Tibial nerve (tissue), 4 donors: ENCODE data around the gene THSD7B. TPM values are rescaled to one million over a fixed set of nuclear protein-coding genes. Genes with fewer than 3 reads are reported as not detected.

Source experiments
- DNase-seq, 2 donors: peaks; one replicate each; pipeline ENCODE4 v3.0.0-alpha.2; 2019; ENCODE audit warnings: low spot score in 2 of 2
- H3K27ac ChIP-seq, 4 donors: fragments of 200-600 bp; sonication (generic) in 3 of 4; one replicate each; pipeline ENCODE4 v1.5.1; 2017 to 2019; ENCODE audit warnings: mild to moderate bottlenecking in 1 of 4
- H3K27me3 ChIP-seq, 2 donors: fragments of 200-600 bp; sonication (generic) in 1 of 2; one replicate each; pipeline versions ENCODE4 v1.5.1 to v1.6.0; 2017 to 2019
- H3K36me3 ChIP-seq, 3 donors: fragments of 200-600 bp; sonication (generic); one replicate each; pipeline ENCODE4 v1.5.1; 2018 to 2019
- H3K4me1 ChIP-seq, 4 donors: fragments of 200-600 bp; sonication (generic) in 3 of 4; one replicate each; pipeline ENCODE4 v1.5.1; 2017 to 2019
- H3K4me3 ChIP-seq, 4 donors: fragments of 200-600 bp; sonication (generic) in 3 of 4; one replicate each; pipeline ENCODE4 v1.5.1; 2017 to 2019; ENCODE audit warnings: mild to moderate bottlenecking in 1 of 4, moderate library complexity in 1 of 4
- H3K9me3 ChIP-seq, 4 donors: fragments of 200-600 bp; sonication (generic) in 3 of 4; one replicate each; pipeline ENCODE4 v1.5.1; 2017 to 2019
- CTCF ChIP-seq, 5 experiments: fragments of 200-600 bp in 3 of 5; fragments of 450-650 bp in 2 of 5; sonication (generic) in 3 of 5; IDR thresholded peaks; one replicate each; pipeline ENCODE4 v1.5.1; 2016 to 2019; ENCODE audit warnings: antibody characterized with exemption in 5 of 5, mild to moderate bottlenecking in 3 of 5, moderate library complexity in 2 of 5
- EP300 ChIP-seq, 2 donors: sonication (generic); formaldehyde crosslinking; IDR thresholded peaks; one replicate each; pipeline ENCODE4 v1.6.1; 2017; ENCODE audit warnings: antibody characterized with exemption in 2 of 2, mild to moderate bottlenecking in 1 of 2
- POLR2A ChIP-seq, 2 donors: fragments of 450-650 bp; IDR thresholded peaks; one replicate each; pipeline ENCODE4 v1.6.1; 2017; ENCODE audit warnings: antibody characterized with exemption in 2 of 2, mild to moderate bottlenecking in 2 of 2, moderate library complexity in 2 of 2
- WGBS, 2 donors: methylation state at CpG; one replicate each; pipeline ENCODE4 v1.1.5; 2018; 5-methylcytosine and 5-hydroxymethylcytosine counted together
- total RNA-seq, 4 donors: library from RNA; depleted of rRNA; stranded (reverse); fragments of >200 nt; gene quantifications; one replicate each; pipeline ENCODE4 v1.1.0, GENCODE V29; 2016

Gene THSD7B
- total RNA-seq, 4 donors from 2014 or later, result 1.5 to 13.8 (median 6.7) TPM

- Histone ChIP-seq H3K4me1 (no peaks in the 10 kb centered on the region), H3K36me3 (no peaks in the 10 kb centered on the region), H3K27ac (no peak overlapping the region), H3K9me3 (no peaks in the 10 kb centered on the region), H3K4me3 (no peak overlapping the region), H3K27me3 (no peaks in the 10 kb centered on the region)
- TF ChIP-seq EP300 (IDR thresholded peaks at IDR 0.05), result no peak
- no peak for TF ChIP-seq POLR2A (IDR thresholded peaks at IDR 0.05)
- TF ChIP-seq CTCF (IDR thresholded peaks at IDR 0.05), result no peak
- no peak for DNase-seq
Measured at GRCh38 chr2:137252934-137253333, 487.6 kb downstream of the THSD7B start.

DNA sequence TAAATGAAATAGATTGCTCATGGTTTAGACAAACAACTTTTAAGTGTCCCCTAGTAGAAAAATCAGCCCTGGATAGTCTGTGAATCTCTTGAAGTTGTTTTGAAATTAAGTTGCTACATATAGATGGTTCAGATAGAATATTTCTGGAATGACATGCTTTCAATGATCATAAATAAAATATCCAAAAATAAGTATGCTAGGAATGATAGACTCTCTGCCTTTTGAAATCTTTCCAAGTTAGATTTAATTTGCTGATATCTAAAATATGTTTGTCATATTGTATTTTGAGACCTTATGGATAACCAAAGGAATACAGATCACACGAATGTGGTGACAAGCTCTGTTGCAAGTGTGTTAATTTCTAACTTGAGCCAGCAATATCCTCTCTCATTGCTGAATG, 488.7 kb downstream of the THSD7B start:
- Histone ChIP-seq H3K27ac (no peak overlapping the region), H3K36me3 (no peaks in the 10 kb centered on the region), H3K4me1 (no peaks in the 10 kb centered on the region), H3K9me3 (no peaks in the 10 kb centered on the region), H3K27me3 (no peaks in the 10 kb centered on the region), H3K4me3 (no peak overlapping the region)
- no peak for TF ChIP-seq EP300 (IDR thresholded peaks at IDR 0.05)
- TF ChIP-seq POLR2A (IDR thresholded peaks at IDR 0.05), result no peak
- TF ChIP-seq CTCF (IDR thresholded peaks at IDR 0.05), result no peak
- 50 to 58% methylated on average over 1 of the region's 1 CpG for whole genome bisulfite sequencing, 2 donors
- DNase-seq, result no peak

- H3K4me3 ChIP-seq, result no peak overlapping the region
- no peaks in the 10 kb centered on the region for H3K9me3 ChIP-seq
- 53 to 75% methylated on average over 2 of the region's 2 CpGs for WGBS, 2 donors
- TF ChIP-seq CTCF (IDR thresholded peaks at IDR 0.05) (no peak), EP300 (IDR thresholded peaks at IDR 0.05) (no peak), POLR2A (IDR thresholded peaks at IDR 0.05) (no peak)
- no peak overlapping the region for H3K27ac ChIP-seq
- H3K4me1 ChIP-seq, result no peaks in the 10 kb centered on the region
- DNase-seq, result no peak
- no peaks in the 10 kb centered on the region for H3K27me3 ChIP-seq
- H3K36me3 ChIP-seq, result no peaks in the 10 kb centered on the region
Measured at GRCh38 chr2:137255345-137255744, 490.0 kb downstream of the THSD7B start.

DNA sequence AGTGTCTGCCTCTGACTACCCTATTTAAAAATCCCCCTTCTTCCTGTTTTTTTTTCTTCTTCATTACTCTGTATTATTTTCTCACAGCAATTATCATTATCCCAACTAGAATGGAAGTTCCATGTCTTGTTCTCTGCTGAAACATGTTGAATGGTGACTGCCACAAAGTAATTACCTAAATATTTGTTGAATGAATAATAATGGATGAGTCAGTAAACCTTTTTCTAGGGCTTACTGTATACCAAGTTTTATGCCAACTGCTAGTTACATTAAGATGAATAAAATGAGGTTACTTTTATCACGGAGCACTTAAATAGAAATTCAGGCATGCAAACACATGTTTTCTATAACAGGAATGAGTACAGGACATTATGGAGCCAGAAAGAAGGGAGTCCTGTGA, 490.6 kb downstream of the THSD7B start:
- no peaks in the 10 kb centered on the region for H3K36me3 ChIP-seq
- no peak overlapping the region for H3K4me3 ChIP-seq
- TF ChIP-seq CTCF (IDR thresholded peaks at IDR 0.05) (no peak), POLR2A (IDR thresholded peaks at IDR 0.05) (no peak), EP300 (IDR thresholded peaks at IDR 0.05) (no peak)
- no peaks in the 10 kb centered on the region for H3K4me1 ChIP-seq
- H3K27ac ChIP-seq, result no peak overlapping the region
- H3K27me3 ChIP-seq, result no peaks in the 10 kb centered on the region
- H3K9me3 ChIP-seq, result no peaks in the 10 kb centered on the region
- 67 to 87% methylated on average over 1 of the region's 1 CpG for WGBS, 2 donors
- no peak for DNase-seq

- H3K27me3 ChIP-seq, result no peaks in the 10 kb centered on the region
- H3K9me3 ChIP-seq, result no peaks in the 10 kb centered on the region
- H3K4me1 ChIP-seq, result no peaks in the 10 kb centered on the region
- TF ChIP-seq POLR2A (IDR thresholded peaks at IDR 0.05), result no peak
- TF ChIP-seq CTCF (IDR thresholded peaks at IDR 0.05), result no peak
- no peak for TF ChIP-seq EP300 (IDR thresholded peaks at IDR 0.05)
- WGBS, 2 donors, result 77 to 85% methylated on average over 3 of the region's 3 CpGs
- H3K27ac ChIP-seq, result no peak overlapping the region
- no peak overlapping the region for H3K4me3 ChIP-seq
- no peaks in the 10 kb centered on the region for H3K36me3 ChIP-seq
- no peak for DNase-seq
Measured at GRCh38 chr2:137261881-137262585, 496.7 kb downstream of the THSD7B start.
